ENCODE data around the gene CXCL12.

CXCL12 gene

DNA sequence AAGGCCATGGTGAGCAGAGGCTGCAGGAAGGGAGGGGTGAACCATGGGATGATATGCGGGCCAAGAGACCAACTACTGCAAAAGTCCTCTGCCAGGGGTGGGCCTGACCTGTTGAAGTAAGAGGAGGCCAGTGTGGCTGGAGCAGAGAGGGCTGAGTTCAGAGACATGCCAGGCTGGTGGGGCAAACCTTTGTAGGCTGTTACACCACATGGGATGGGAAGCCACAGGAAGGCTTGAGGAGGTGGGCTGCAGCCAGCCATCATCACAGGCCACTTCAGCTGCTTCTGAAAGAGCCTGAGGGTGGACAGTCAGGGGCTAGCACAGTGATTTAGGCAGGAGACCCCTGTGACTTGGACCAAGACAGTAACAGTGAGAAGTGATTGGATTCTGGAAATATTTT, 20.3 kb downstream of the CXCL12 start:
- DNase-seq (ENCODE audit: low read depth in 1 of 2, low spot score in 1 of 2), result no peak

DNA sequence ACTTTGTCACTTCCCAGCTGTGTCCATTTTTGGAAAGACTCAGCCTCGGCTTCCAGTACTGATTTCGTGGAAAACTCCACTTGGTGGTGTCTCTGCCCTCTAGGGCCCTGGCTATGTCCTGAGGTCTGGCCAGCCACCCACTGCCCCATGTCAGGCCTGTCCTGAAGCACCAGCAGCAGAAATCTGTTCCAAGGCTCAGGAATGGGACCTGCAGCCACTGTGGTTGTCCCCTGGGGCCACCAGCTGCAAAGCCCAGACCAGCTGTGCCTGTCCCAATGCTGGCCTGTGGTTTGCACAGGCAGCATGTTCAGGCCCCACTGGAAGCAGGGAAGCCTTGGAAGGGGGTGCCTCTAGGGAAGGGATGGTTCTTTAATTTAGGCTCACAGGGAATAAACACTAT, 21.2 kb downstream of the CXCL12 start:
- DNase-seq (ENCODE audit: low read depth in 1 of 2, low spot score in 1 of 2), result no peak

DNA sequence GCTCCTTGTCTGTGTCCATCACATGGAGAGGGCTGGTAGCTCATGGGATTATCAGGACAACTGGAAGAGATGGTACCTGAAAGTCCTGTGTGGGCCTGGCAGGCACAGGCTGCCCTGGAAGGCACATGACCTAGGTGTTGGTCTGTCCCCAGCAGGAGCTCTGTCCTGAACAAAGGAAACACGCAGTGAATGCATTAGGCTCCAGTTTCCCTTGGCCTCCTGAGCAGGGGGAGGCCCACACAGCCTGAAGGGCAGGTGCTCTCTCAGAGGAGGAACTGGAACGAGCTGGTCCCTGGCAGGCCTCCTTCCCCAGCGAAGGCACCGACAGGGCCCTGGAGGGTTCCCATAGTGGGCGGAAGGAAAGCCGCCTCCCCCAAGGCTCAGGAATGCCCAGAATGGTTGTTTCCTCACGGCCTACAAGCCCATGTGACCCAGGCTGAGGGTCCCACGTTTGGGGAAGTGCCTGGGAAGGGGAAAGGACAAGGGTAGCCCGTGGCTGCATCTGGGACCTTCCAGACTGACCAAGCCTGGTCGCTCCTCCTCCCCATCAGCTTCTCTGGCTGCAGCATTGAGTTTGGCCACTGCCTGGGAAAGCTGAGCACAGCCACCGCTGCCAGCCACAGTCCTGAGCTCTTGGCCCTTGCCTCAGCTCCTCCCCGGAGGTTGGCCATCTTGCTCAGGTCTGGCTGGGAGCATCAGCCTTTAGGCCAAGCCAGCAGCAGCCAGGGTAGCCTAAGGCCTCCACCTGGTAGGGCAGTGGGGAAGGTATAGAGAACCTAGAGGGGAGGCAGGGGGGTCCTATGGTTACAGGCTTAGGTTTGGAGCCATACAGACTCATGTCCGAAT, 21.8 kb downstream of the CXCL12 start:
- no peak for DNase-seq (ENCODE audit: low read depth in 1 of 2, low spot score in 1 of 2)

DNA sequence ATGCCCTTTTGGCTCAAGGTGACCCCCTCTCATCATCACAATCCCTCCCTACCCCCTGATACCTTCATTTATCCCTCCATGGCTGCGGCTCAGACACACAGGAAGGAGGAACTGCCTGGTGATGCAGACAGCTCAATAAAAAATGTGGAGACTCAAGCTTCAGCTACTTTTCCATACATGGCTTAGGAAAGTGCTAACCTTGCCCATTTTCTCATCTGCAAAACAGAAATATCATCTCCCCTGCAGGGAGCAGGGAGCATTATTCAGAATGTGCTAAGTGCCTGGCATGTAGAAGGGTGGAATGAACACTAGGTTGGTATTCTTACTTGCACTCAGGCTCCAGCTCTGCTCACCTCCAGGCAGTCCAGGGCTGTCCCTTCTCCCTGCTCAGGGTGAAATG, 23.8 kb downstream of the CXCL12 start:
- no peak for DNase-seq (ENCODE audit: low read depth in 1 of 2, low spot score in 1 of 2)

DNA sequence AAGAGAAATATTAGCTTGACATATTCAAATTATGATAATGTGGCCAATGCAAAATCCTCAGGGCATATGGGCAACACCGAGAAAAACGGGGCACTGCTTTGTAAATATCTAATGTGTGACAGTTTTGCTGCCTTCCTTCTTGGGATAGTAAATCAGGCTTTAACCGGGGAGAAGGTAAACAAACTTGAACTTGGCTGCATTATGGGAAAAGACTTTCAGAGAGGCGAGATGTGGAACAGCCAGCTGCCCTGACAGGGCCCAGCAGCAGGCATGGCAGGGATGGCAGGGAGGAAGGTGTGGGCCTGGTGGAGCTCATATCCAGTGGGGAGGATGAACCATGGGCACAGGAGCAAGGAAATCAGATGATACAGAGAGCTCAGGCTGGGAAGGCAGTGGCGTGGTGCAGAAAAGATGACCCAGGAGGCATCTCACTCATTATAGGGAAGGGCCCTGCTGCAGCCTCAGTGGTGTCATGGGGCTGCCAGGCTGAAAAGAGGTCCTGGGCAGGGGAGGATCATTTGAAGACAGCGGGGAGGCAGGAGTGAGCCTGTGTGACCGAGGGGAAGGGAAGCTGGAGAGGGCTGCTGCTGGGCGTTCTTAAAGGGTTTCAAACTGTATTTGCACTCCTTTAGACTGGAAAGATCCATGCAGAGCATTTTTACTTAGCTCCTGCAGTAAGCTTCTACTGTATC, 26.7 kb downstream of the CXCL12 start:
- no peak for DNase-seq (ENCODE audit: low read depth in 1 of 2, low spot score in 1 of 2)

DNA sequence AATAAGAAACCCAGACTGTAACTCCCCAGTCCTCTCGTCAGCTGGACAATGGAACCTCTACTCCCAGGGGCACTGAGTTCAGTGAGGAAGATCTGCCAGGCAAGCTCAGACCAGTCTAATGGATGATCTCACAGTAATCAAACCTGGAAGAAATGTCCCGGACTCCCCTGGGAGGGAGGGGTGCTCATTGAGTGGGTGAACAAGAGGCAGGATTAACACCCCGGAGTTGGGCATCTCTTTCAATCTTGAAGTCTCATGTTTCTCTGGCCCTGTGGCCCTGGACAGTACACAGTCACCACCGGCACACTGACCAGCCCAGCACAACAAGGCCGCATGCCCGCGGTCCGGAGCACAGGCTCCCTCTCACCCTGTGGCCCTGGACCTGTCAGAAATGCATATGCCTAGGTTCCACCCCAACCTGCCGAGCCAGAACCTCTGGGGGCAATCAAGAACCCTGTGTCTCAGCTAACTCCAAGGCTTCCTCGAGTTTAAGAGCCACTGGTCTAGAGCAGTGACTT, 27.8 kb downstream of the CXCL12 start:
- DNase-seq (ENCODE audit: low read depth in 1 of 2, low spot score in 1 of 2), result no peak

DNA sequence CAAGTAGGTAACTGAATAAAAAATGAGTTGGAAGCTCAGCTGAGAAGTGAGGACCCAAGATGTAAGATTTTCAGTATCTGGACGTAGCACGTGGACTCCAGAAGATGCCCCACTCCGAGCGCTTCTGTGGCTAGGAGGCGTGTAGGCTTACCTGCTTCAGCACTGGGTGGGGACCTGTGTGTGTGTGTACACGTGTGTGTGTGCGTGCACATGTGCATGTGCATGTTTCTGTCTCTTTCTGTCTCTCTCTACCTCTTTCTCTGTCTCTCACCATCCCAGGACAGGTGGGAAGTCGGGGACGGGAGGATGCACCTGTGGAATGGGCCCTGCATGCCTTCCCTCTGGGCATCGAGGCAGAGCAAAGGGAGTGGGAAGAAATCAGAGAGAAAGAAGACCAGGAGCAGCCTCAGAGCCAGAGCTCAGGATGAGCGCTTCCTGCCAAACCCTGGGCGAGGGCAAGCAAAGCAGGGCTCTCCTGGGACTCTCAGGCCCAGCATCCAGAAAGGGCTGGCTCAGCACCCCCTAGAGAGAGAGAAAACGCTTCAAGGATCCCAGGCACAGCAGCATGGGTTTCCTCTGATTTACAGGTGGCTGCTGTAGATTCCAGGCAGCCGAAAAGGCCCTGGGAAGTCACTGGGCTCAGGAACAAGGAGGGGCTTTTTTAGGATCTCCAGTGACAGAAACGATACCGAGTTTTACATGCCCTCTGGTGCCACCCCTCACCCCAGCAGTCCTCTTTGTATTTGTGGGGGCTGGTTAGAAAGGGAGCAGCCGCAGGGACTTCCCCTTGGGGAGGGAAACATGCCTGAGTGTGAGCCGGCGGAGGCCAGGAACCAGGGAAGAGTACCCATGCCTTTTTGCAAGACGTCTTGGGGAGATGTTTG, 28.5 kb downstream of the CXCL12 start:
- no peak for DNase-seq (ENCODE audit: low read depth in 1 of 2, low spot score in 1 of 2)

DNA sequence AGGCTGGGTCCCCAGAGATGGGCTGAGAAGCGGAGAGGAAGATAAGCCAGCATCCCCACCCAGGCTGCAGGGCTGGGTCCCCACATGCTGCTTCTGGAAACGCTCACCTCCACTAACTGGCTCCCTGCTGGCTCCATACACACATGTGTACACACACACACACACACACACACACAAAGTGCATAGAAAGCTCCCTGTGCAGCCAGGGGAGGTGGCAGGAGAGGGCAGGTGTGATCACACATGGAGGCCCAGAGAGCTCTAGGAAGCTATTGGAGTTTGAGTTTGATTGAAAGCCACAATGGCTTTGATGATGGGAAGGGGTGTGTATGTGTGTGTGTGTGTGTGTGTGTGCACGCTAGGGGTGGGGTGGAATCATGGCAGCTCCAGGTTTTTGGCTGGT, 29.3 kb downstream of the CXCL12 start:
- DNase-seq (ENCODE audit: low read depth in 1 of 2, low spot score in 1 of 2), result no peak

DNA sequence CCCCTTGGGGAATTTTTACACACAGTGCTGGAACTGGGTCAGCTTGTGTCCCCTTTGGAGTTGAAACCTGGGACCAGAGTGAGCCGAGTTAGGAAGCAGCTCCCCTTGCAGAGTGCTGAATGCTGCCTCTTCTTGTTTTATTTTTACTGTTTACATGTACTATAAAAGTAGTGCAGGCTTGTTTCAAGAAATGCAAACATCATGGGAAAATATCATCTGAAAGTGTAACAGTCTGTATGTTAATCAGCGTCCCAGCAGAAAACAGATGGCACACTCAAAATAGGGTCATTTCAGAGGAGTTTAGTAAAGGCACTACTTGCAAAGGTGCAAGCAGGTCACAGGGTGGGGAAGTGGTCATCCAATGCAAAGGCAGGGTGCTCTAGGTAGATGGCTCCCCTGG, 30.1 kb downstream of the CXCL12 start:
- no peak for DNase-seq (ENCODE audit: low read depth in 1 of 2, low spot score in 1 of 2)

DNA sequence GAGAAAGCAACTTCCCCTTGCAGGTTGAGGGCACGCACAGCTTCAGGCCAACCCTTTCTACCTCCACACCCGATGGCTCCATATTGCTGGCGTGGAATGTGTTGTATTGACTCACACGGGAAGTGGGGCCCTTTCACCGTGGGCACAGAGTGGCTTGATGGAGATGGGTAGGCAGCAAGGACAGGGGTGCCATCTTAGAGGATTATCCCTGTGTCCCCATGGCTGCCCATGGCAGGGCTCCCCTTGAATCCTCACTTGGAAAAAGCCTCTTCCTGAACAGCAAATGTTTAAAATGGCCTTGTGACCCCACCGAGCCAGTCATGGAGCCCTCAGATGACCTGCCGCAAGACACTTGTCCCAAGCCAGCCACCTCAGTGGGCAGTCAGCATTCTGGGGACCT, 31.2 kb downstream of the CXCL12 start:
- DNase-seq (ENCODE audit: low read depth in 1 of 2, low spot score in 1 of 2), result no peak

DNA sequence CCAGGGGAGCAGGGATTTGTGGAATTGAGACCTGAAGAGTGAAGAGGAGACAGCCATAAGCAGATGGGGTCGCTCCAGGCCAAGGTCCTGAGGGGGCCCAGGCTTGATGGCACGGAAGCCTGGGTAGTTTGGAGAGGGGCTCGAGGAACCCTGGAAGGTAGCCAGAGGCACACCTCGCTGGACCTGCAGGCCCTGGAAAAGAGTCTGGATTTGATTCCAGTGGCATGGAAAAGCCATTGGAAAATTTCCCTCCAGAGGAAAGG, 31.8 kb downstream of the CXCL12 start:
- no peak for DNase-seq (ENCODE audit: low read depth in 1 of 2, low spot score in 1 of 2)

DNA sequence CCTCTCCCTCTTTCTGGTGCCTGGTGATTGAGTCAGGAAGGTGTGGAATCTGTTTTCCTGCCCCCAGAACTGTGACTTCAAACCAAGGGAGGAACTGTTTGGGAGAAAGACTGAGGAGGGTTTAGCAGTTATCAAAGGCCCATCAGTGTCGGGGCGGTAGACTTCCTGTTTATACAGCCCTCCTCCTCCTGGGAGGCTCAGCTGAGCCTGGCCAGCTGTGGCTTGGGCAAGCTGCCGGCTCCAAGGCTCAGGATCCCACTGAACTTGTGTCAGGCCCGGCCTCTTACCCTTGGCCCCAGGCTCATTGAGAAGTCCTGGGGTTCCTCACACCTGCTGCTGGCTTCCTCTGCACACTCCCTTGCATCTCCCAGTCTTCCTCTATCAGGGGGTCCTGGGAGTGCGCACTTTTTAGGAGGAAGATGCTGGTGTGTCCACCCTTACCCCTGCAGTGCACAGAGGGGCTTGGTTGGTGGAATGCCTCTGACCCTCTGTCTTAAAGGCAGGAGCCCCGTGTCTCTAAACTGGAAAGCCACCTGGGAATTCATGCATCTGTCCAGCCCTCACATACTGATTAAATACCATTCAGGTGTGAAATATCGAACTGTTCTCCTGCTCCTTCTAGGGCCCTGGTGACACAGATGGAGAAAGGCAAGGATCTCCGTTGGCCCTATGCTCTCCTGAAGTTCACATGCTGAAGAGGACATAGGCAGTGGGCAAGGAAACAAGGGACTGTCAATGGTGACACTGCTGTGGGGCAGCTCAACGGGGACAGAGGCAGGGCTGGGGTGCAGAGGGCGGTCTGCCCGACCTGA, 32.4 kb downstream of the CXCL12 start:
- no peak for DNase-seq (ENCODE audit: low read depth in 1 of 2, low spot score in 1 of 2)

DNA sequence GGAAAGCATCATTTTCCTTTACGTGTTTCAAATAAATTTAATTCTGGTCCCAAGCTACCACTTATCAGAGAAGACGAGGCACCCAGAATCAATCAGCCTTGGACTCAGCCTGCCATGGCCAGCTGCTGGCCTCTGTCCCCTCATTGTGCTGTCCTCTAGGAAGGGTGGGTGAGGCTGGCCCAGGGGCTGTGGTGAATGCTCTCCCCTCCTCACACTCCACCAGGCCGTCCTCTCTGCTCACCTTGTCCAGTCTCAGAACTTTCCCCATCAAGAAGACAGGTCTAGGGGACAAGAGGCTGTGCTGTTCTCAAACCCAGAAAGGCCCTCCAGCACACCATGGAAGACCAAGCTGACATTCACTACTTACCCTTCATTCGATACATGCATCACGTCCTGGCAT, 36.4 kb downstream of the CXCL12 start:
- DNase-seq (ENCODE audit: low read depth in 1 of 2, low spot score in 1 of 2), result no peak

DNA sequence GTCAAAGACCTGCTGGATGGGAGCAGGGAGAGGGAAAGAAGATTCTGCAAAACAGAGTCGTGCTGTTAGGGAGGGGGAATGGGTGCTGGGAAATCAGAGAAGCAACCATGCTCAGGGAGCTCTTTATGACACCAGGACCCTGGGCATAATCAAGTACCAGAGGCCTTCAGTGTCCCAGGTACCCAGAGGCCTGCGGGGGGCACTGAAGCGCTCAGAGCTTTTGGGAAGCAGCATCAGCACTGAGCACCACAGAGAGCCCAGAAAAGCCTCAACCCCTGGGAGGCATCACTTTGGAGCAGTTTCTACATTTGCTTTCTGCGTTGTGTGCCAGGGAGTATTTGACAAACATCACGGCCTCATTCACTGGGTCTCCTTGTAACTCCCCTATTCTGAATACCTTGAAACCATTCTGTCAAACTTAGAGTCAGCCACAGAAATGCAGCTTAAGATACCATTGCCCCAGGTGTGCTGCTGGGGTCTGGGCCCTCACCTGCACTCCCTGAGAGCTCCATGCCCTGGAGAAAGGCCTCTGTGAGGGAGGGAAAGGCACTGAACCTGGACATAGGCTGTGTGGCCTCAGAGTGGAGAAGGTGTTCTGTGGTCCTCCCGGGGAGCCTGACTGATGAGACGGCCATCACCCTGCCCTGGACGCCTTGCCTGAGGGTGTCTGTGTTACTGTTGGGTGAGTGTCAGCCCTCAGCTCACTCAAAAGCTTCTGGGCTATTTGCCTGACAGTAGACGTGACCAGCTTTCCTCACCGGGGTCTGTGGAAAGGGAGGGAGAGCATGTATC, 37.1 kb downstream of the CXCL12 start:
- DNase-seq (ENCODE audit: low read depth in 1 of 2, low spot score in 1 of 2), result no peak

DNA sequence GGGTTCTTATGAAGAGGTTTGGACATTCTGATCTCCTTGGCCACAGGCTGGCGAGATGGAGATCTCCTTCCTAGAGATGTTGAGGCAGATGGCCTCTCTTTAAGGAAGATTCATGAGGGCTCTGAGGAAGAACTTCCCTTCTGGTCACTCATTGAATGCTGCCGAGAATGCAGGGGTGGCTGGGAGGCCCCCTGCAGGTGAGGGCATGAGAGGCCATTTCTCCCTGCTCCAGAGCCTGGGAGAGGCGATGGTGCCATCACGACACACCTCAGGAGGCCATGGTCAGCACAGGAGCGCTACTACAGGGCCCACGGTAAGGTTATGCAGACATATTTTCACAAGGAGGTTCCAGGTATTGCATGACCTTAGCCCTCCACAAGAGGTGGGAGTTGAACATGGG, 40.2 kb downstream of the CXCL12 start:
- DNase-seq (ENCODE audit: low read depth in 1 of 2, low spot score in 1 of 2), result no peak

DNA sequence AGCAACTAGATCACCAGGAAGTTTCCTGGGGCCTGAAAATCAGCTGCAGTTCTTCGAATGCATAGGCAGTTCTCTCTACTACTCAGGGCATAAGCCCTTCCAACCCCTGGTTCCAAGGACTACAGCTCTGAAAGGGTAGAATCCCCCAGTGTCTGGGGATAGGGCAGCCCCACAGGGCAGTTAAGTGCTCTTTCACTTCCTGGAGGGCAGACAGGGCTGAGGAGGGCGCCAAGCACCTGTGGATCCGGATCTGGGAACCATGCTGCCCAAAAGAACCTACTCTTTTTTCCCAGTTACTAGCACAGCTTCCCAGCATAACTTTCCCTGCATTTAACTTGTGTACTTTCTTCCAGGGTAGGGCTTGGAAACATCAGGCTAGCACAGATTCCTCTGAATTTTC, 41.1 kb downstream of the CXCL12 start:
- DNase-seq (ENCODE audit: low read depth in 1 of 2, low spot score in 1 of 2), result no peak

DNA sequence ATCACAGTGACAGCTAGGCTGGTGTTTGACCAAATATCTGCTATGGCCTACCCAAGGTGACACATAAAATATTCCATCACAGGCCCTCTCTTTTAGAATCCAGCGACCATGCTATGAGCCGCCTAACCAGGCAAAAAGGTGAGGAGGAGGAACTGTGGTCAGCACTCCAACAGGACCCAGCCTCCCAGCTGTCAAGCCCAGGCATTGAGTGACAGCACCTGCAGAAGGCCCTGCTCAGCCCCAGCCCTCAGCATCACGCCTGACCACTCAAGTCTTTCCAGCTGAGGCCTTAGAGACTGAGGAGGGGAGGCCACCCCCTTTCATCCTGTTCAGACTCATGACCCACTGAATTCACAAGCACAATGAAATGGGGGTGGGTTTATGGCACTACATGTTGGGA, 43.0 kb downstream of the CXCL12 start:
- no peak for DNase-seq (ENCODE audit: low read depth in 1 of 2, low spot score in 1 of 2)

DNA sequence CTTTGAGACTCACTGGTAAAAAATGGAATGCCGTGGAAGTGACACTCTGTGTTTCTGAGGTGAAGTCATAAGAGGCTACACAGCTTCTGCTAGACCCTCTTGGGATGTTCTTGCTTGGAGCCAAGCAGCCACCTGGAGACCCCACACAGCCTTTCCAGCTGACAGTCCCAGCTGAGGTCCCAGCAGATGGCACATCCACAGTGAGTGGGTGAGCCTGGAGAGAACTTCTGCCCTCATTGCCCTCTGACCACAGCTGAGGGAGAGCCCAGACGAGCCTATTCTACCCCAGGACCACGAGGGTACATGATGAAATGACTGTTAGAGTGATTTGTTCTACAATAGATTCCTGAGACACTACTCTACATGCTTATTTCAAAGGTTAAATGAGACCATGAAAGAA, 44.3 kb downstream of the CXCL12 start:
- DNase-seq (ENCODE audit: low read depth in 1 of 2, low spot score in 1 of 2), result no peak

DNA sequence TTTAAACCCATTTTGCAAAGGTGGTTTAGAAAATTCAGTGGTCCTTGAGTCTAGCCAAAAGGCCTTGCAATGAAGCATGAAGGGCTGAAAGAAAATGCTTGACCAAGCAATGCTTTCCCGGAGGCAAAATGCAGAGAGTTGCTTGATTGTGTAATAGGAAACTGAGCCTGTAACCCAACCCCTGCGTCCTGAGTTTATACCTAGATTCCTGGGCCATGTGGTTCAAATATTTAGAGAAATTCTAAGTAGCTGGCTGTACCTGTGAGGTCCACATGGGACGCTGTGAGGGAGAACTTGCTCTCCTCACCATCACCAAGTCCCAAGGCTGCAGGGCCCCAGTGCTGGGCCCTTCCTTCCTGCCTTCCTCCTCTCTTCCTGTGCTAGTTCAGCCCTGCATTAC, 45.7 kb downstream of the CXCL12 start:
- no peak for DNase-seq (ENCODE audit: low read depth in 1 of 2, low spot score in 1 of 2)

DNA sequence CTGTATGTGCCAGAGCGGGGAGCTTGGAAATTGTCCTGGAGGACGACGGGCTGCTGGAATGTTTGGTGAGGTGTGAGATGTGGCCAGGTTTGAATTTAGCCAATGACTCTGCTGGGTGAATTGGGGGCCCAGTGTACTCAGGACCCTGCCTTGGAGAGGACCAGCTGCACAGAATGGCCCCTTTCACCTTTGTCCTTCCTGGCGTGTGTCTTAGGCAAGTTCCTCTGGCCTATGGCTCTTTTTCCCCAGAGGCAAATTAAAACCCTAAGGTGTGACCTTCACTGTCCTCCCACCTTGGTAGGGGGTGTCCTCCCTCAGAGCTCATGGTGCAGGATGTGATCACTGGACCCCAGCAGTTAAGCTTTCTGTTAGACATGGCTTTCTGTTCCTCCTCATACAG, 47.8 kb downstream of the CXCL12 start:
- DNase-seq (ENCODE audit: low read depth in 1 of 2, low spot score in 1 of 2), result no peak
